ENCODE data around the gene PLPPR3.

PLPPR3 gene

GRCh38 chr19:768424-768823 lies 53.3 kb downstream of the PLPPR3 start:
- DNase-seq (ENCODE audit: insufficient read length, low spot score) (no peak), FAIRE-seq (no peak)
- no peak for TF ChIP-seq CTCF (IDR thresholded peaks at IDR 0.05; ENCODE audit: insufficient read depth, missing control alignments)

- FAIRE-seq (no peak), DNase-seq (ENCODE audit: insufficient read length, low spot score) (no peak)
- no peak for TF ChIP-seq CTCF (IDR thresholded peaks at IDR 0.05; ENCODE audit: insufficient read depth, missing control alignments)
Observed at GRCh38 chr19:765179-765738, 56.5 kb downstream of the PLPPR3 start.

DNA sequence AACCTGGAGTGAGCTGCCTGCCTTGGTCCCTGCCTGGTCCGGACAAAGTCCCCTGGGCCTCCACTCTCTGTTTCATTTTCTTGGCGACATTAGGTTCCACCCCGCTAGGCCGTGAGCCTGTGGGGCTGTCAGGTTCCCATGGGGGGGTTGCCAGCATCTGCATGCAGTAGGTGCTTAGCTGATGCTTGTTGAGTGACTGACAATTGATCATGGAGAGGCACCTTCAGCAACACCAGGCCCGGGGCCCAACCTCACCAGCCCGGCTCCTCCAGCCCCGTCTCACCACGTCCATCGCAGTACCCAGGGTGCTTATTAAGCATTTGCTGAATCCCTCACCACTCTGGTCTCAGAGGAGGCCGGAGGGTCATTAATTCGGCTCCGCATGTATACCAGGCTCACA lies 57.5 kb downstream of the PLPPR3 start:
- TF ChIP-seq CTCF (IDR thresholded peaks at IDR 0.05; ENCODE audit: insufficient read depth, missing control alignments), result no peak
- DNase-seq (ENCODE audit: insufficient read length, low spot score), result no peak
- FAIRE-seq, result no peak

- DNase-seq (ENCODE audit: insufficient read length, low spot score) (no peak), FAIRE-seq (no peak)
- no peak for TF ChIP-seq CTCF (IDR thresholded peaks at IDR 0.05; ENCODE audit: insufficient read depth, missing control alignments)
Observed at GRCh38 chr19:763869-764268, 57.9 kb downstream of the PLPPR3 start.

DNA sequence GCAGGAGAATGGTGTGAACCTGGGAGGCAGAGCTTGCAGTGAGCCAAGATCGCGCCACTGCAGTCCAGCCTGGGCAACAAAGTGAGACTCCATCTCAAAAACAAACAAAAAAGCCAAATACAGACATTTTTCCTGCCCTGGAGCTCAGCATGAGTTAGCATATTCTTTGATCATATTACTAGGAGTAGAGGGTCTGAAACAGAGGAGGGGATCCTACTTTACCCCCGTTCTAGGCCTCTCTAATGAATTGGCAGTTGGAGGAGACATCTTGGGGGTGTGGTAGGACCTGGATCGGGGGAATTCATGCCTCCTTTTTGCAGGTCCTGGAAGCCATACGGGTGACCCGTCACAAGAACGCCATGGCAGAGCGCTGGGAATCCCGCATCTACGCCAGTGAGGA lies 58.6 kb downstream of the PLPPR3 start:
- no peak for DNase-seq (ENCODE audit: insufficient read length, low spot score)
- no peak for FAIRE-seq
- TF ChIP-seq CTCF (IDR thresholded peaks at IDR 0.05; ENCODE audit: insufficient read depth, missing control alignments), result no peak

All from D721Med (cell line).